ENCODE results near the gene SOWAHA.

Gene SOWAHA

DNA sequence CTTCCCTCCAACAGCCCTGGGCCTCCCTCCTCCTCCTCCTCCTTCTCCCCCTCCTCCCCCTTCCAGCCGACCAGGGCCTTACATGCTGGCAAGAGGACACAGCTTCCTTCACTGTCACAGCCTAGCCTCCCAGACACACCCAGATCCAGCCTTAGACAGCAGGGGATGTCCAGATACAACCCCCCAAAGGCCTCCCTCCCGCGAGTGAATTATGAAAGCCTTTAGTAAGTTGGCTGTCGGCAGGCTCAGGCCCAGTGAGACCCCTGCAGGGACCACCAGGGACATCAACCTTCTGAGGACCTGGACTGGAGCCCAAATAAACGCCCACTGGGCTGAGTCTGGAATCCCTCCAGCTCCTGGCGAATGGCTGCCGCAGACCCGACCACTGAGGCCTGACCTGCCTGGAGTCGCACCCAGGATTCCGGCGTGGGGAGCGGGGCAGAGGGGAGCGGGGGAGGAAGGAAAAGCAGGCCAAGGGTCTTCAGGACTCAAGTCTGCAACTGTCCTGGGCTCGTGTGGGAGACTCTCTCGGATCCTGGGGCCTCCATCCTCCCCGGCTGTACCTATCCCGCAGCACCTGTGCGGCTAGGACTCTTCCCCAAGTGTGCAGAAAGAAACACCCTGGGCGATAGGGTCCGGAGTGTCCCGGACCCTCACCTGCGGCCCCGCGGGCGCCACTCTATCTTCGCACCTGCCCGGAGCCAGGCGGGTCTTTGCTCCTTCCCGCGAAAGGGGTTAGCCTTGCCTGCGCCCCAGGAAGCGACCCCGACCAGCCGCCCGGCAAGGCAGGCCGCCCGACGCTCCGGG is 36.8 kb upstream of the SOWAHA start:
- peak in 41 of 42 donors; percentile 33 to 87 (median 71) for DNase-seq
- intact Hi-C loops (cut with DNase I), result loop anchor here (5.0 kb wide), 1 partner anchor 36 kb away; the partner anchor contains the start of gene SOWAHA

DNA sequence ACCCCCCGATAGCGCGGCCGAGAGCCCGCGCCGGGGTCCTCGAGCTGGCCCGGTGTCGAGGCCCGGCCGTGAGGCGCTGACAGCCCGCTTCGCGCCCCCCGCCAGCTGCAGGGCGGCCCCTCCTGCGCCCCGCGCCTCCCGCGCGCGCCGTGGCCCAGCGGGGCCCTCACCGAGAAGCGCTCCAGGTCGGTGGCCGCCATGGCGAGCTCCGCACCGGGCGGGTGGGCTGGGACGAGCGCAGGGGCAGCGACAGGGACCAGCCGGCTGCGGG is 36.2 kb upstream of the SOWAHA start:
- DNase-seq, result no peak
- intact Hi-C loops (cut with DNase I), result loop anchor here (5.0 kb wide), 1 partner anchor 35 kb away; the partner anchor contains the start of gene SOWAHA

DNA sequence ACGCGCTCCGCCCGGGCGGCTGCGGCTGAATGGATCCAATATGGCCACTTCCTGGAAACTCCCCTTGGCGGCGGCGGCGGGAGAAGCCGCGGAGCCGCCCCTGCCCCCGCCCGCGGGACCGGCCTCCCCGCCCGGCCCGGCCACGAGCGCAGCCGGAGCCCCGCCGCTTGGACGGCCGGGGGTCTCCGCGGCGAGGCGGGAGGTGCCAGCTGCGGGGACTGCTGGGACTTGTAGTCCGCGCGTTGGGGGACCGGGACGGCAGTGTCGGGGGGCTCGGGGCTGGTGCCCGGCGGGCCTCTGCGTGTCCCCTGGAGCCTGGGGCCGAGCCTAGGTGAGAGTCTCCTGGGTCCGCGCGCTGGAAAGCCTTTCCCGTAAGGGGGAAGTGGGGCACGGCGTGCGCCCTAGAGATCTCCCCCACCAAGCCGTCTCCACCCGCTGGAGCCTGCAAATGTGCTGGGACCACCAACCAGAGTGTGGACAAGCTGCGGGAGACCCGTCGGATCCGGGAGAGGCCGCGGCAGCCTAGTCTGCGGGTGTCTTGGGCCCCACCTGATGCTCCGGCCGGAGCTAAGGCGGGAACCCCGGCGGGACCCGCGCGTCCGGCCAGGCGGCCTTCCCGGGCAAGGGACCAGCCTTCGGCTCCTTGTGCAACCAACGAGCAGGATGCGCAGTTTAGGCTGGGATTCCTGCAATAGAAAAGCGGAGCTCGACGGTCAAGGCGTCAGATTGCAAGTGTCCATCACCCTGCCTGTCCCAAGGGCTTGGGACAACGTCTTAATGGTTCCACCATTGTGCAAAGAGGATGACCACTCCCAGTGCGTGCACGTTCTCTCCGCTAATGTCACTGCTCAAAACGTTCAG is 35.7 kb upstream of the SOWAHA start, which contains the start of gene SEPTIN8:
TSS of gene SEPTIN8 (minus strand) at position 31 of the 861 bp plus-strand sequence. CDS start 102 bp downstream, outside the sequence.
- intact Hi-C loops (cut with DNase I), result loop anchor here (5.0 kb wide), 1 partner anchor 35 kb away; the partner anchor contains the start of gene SOWAHA
- peak in 40 of 42 donors; percentile 48 to 89 (median 74) for DNase-seq

DNA sequence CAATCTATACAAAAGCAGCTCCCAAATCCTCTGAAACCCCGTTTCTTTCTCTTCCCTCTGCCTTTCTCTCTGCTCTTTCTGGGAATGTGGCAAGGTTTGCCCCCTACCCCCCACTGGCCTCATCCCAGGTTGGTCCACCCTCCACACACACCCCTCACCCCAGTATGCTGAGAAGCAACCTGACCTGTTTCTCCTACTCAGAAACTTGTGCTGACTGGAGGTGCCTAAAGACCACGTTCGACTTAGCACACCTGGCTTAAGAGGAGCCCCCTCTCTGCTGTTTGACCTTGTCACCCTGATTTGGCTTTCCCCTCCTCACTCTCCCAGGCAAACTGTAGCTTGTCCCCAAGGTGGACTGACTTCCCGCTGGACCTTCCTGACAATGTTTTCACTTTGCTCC is 35.0 kb upstream of the SOWAHA start:
- intact Hi-C loops (cut with DNase I), result loop anchor here (5.0 kb wide), 1 partner anchor 34 kb away; the partner anchor contains the start of gene SOWAHA
- DNase-seq, result peak in 2 of 42 donors; percentile 10 to 26

DNA sequence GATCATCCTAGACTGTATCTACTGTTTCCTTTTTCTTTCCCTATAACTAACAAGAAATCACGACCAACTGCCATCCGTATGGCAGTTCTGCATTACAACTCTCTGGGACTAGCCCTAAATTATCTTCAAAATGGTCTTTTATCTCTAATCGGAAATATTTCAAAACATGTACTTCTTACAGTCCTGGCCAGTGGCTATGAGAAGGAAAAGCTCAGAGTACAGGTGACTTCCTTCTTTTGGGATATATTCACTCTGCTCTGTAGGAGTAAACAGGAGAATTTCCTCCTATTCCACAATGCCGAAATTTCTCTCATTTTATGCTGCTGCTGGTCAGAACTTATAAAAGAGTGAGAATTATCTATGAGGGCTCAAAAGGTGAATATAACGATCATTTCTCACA is 34.2 kb upstream of the SOWAHA start:
- no peak for DNase-seq
- intact Hi-C loops (cut with DNase I), result loop anchor here (5.0 kb wide), 1 partner anchor 33 kb away; the partner anchor contains the start of gene SOWAHA

DNA sequence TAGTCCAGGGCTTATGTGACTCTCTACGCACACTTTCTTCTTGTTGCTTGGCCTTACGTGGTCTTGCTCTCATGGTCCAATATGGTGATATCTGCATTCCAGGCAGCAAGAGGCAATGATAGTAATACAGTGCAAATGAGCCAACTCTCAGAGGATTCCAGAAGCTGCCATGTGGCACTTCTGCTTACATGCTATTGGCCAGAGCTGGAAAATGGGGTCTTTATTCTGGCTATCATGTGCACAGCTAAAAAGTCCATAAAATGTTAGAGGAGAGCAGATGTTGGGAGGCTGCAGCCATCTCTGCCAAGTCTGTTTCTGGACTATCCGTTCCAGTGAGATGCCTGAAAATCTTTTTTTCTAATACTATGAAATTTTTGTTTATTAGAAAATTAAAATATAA is 33.1 kb upstream of the SOWAHA start:
- intact Hi-C loops (cut with DNase I), result loop anchor here (5.0 kb wide), 1 partner anchor 32 kb away; the partner anchor contains the start of gene SOWAHA
- peak in 39 of 42 donors; percentile 29 to 91 (median 70) for DNase-seq

DNA sequence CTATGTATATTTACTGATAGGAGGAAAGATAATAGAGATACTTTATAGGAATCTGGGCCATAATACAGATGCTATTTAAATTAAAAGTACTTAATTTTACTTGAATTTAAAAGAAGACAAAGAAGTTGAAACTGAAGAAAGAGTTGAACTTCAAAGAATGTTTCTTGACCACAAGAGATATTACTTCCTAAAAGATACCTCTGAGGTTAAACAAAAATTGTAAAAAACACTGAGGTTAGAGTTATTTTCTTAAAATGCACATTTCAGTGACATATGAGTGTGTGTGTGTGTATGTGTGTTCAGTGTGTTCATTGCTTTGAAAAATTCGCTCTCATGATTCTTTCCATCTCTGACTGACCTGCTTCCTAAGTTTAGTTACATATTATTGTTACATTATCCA is 32.5 kb upstream of the SOWAHA start:
- no peak for DNase-seq

DNA sequence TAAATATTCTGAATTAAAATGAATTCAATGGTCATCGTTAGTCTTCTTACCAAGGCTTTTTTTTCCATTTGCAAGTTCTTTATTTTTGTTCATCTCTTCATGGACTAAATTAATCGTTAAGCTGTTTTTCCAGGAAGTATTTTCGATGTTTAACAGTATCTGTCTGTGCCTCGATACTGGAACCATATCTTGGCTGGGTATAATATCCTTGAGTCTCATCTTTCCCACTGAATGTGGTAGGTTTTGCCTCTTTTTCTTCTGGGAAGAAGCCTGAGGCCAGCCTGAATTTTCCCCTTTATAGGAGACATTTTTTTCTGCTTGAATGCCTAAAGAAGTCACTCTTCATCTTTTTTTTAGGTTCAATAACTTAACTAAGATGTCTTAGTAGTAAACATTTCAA is 32.1 kb upstream of the SOWAHA start:
- DNase-seq, result peak in 3 of 42 donors; percentile 0 to 8 (median 1)
- intact Hi-C loops (cut with DNase I), result no loop called here

More for the DNA sequence above, 32.5 kb upstream of the SOWAHA start:
- intact Hi-C loops (cut with DNase I), result no loop called here

DNA sequence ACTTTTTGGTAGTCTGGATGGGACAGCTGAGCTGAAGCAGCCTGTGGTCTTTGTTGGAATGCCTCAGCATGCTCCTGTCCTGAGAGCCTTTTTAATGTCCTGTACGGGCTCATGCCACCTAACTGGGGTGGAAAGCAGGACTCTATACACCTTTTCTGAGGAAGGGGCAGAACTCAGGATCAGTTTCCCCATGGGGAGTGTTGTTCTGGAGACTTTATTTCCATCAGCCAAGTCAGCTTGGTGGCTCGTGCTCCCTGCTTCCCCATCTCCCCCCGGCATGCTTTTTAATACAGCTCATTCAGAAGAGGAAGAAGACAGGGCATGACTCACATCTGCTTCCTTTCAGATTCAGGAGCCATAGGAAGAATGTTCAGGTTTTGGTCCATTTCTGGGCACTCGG is 31.0 kb upstream of the SOWAHA start:
- intact Hi-C loops (cut with DNase I), result no loop called here
- DNase-seq, result peak in 11 of 42 donors; percentile 8 to 62 (median 38)

DNA sequence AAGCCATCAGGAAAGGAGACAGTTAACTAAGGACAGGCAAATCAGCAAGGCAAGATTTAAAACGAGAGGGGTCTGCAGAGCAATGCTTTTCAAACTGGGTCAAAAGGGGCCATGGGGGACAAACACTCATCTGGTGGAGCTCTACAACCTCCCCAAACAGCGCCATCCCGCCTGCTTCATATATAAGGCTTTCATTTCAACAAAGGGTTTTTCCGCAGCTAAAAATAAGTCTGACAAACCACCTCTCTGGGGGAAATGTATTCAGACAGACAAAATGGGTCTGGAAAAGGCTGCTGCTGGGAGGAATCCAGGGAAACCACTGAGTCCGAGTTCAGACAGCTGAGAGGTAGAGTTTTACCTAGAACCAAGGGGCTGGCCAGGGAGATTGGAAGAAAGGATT is 27.7 kb upstream of the SOWAHA start:
- DNase-seq, result peak in 7 of 42 donors; percentile 9 to 47 (median 29)

DNA sequence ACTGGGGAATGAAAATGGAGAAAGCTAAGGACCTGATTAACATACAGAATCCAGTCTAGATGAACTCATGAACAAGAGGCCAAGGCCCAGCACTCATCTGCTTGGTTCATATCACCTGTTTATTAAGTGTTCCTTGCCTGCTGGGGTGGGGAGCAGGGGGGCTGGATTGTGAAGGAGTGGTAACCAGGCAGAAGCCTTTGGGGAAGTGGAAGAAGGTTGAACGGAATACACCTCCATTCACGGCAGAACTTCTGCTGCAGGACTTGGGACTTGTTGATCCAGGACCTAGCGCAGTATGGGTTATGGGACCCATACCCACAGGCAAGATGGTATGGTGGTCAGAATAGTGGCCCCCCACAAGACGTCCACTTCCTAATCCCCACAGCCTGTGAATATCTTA is 27.2 kb upstream of the SOWAHA start:
- intact Hi-C loops (cut with DNase I), result no loop called here
- peak in 3 of 42 donors; percentile 1 to 29 (median 21) for DNase-seq

More for the DNA sequence above, 27.7 kb upstream of the SOWAHA start:
- intact Hi-C loops (cut with DNase I), result no loop called here

DNA sequence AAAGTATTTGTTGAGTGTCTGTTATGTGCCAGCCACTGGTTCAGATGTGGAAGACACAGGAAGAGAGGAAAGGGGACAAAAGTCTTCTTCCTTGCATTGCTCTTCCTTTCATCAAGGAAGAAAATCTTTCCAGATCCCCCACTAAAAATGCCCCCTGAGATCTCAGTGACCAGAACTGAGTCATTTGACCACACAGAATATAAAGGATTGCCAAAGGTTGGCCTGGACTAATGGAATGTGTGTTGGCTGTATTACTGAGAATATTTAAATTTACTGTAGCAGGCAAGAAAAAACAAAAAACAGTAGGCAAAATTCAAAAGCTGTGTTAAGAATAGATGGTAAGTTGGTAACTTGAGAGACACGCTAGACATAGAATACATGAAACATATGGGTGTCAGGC is 26.0 kb upstream of the SOWAHA start:
- DNase-seq, result no peak
- intact Hi-C loops (cut with DNase I), result no loop called here

DNA sequence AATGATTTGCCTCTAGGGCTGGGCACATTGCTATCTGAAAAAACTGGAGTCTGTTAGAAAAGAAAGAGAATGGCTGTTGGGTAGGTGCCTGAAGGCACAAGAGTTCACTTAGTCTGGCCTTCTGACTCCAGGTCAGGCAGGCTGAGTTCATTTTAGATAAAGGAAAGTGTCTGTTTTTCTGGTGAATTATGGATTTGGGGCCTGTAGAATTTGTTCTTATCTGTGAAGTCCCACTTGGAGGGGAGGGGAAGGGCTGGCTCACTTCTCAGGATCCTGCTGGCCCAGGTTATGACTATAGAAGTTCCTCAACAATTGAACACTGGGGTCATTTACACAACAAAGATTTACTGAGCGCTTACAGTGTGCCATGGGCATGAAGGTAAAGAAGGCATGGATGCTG is 24.6 kb upstream of the SOWAHA start:
- DNase-seq, result peak in 1 of 42 donors; percentile 12
- intact Hi-C loops (cut with DNase I), result no loop called here

DNA sequence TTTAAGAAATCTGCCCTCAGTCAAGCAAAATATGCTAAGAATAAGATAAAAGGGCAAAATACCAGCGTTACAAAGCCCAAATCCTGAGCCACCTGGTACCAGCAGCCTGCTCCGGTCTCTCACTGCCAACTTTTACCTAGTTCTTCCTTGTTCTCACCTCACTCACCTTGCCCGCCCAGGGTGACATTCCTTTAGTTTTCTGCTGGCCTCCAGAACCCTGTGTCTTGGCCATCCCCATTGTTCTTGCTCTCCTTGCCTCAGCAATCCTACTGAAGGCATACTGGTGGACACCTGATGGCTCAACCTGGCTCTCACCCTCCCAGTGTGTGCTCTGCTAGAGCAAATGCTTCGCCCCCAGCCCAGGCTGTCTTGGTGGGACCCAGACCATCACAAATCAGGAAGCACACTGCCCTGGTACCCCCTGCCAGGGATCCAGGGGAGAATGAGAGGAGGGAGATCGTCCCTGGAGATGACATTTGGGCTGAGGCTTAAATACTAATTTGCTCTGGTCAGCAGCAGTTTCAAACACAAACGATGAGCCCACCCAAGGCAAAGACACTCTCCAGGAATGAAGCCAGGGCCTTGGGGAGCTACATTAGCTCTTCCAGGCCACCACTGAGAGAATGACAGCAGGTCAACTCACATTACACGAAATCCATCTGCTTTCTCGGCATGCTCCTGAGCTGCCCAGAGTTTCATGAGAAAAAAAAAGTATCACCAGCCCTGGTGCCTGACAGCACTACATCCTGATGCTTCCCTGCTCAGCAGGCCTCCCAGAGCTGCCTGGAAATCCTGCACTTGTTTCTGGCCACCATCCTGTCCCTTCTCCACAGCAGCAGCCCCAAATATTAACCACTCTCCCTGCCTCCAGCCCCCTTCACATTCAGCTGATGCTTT is 23.9 kb upstream of the SOWAHA start:
- peak in 1 of 42 donors; percentile 18 for DNase-seq
- intact Hi-C loops (cut with DNase I), result no loop called here

DNA sequence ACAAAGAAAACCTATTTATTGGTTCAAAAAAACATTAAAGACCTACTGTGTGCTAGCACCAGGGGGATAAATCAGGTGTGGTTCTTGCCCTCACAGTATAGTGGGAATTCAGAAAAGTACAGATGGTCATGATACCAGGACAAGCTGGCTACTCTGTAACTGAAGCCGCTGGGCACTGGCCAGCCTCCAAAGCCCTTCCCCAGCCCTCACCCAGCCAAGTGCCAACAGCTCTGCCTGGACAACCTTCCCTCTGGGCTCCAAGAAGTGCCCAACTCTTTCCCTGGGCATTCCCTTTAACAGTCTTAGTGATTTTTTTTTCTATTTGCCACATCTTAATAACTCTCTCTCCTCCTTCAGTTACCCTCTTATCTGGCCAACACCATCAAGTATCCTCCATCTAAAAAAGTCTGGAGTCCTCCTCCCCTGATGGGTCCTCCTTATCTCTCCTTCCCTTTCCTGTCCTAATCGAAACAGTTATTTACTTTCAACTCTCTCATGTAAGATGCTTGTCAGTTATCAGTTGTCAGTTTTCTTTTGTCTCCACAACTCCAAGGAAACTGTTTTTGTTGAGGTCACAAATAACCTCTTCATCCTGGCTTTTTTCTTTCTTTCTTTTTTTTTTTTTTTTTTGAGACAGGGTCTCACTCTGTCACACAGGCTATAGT is 22.8 kb upstream of the SOWAHA start:
- peak in 18 of 42 donors; percentile 22 to 80 (median 66) for DNase-seq
- intact Hi-C loops (cut with DNase I), result no loop called here

DNA sequence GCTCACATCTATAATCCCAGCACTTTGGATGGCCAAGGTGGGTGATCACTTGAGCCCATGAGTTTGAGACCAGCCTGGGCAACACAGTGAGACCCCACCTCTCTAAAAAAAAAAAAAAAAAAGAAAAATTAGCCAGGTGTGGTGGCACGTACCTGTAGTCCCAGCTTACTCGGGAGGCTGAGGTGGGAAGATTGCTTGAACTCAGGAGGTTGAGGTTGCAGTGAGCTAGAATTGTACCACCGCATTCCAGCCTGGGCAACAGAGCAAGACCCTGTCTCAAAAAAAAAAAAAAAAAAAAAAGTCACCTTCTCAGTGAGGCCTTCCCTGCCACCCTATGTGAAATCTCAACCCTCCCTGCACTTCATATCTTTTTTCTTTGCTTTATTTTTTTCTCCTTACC is 22.1 kb upstream of the SOWAHA start:
- DNase-seq, result peak in 1 of 42 donors; percentile 13
- intact Hi-C loops (cut with DNase I), result no loop called here

DNA sequence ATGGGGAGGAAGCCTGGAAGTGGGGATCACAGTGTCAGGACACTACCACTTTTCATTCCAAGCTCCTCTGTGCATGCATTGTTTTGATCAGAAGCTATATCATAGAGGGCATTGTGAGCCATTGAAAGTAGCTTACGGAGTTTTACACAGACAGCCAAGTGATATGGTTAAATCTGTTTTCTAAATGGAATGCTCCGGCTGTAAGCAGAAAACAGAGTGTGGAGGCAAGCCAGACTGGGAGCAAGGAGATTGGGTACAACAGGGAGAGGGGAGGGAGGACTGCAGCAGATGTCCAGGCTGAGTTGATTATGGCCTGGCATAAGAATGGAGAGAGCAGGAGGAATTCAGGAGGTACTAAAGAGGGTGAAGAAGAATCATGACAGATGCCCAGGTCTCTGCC is 15.5 kb upstream of the SOWAHA start:
- peak in 28 of 42 donors; percentile 49 to 88 (median 73) for DNase-seq
- intact Hi-C loops (cut with DNase I), result no loop called here

DNA sequence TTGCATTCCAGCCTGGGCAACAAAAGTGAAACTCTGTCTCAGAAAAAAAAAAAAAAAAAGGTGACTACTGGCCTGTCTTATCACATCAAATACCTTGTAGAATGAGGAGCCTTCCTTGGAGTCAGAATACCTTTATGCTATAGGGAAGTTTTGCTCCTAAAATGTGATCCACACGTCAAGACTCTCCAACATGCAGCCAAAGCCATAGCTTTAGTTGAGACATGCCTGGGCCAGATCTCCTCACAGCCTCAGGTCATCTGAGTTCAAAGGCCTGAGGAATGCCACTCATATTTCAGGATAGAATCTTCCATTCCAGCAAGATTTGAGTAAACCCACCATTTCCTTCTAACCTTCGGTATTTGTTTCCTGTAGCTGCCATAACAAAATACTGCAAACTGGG is 13.7 kb upstream of the SOWAHA start:
- intact Hi-C loops (cut with DNase I), result no loop called here
- no peak for DNase-seq

Data from head of caudate nucleus (tissue), 42 donors.